H9 (cell line): Measurements from ENCODE around the gene FAM13A. TPM values are rescaled to one million over a fixed set of nuclear protein-coding genes. Genes with fewer than 3 reads are reported as not detected.

Experiments used
- DNase-seq: peaks from one replicate; pipeline ENCODE4 v3.0.0-alpha.2; 2017
- H2AFZ ChIP-seq: one replicate; pipeline ENCODE4 v1.6.1; 2013; ENCODE audit warnings: mild to moderate bottlenecking, low read length, control low read depth, moderate library complexity
- H2AK5ac ChIP-seq: 2 replicates; pipeline ENCODE4 v1.6.1; 2013; ENCODE audit warnings: low read length, control low read depth, mixed read lengths; ENCODE audit not compliant: insufficient read length
- H2BK120ac ChIP-seq: one replicate; pipeline ENCODE4 v1.6.1; 2013; ENCODE audit warnings: low read depth, mild to moderate bottlenecking, low read length, control low read depth, inconsistent platforms; ENCODE audit not compliant: poor library complexity, severe bottlenecking
- H2BK12ac ChIP-seq: 2 replicates; pipeline ENCODE4 v1.6.1; 2013; ENCODE audit warnings: low read length, control low read depth, mixed read lengths, low read depth; ENCODE audit not compliant: insufficient read length
- H2BK15ac ChIP-seq: 2 replicates; pipeline ENCODE4 v1.6.1; 2013; ENCODE audit warnings: low read depth, low read length, control low read depth
- H2BK20ac ChIP-seq: one replicate; pipeline ENCODE4 v1.6.1; 2013; ENCODE audit warnings: low read depth, mild to moderate bottlenecking, low read length, control low read depth, inconsistent platforms; ENCODE audit not compliant: poor library complexity, severe bottlenecking
- H2BK5ac ChIP-seq: 2 replicates; pipeline ENCODE4 v1.6.1; 2013; ENCODE audit warnings: low read length, control low read depth, mixed read lengths; ENCODE audit not compliant: insufficient read length
- H3K14ac ChIP-seq: 2 replicates; pipeline ENCODE4 v1.6.1; 2013; ENCODE audit warnings: low read length, control low read depth; ENCODE audit not compliant: insufficient read depth
- H3K18ac ChIP-seq: 2 replicates; pipeline ENCODE4 v1.6.1; 2013; ENCODE audit warnings: low read depth, mild to moderate bottlenecking, mixed read lengths, low read length, control low read depth; ENCODE audit not compliant: insufficient read length
- H3K23ac ChIP-seq: 2 replicates; pipeline ENCODE4 v1.6.1; 2013; ENCODE audit warnings: low read length, control low read depth, mixed read lengths, low read depth; ENCODE audit not compliant: insufficient read length
- H3K23me2 ChIP-seq: 2 replicates; pipeline ENCODE4 v1.6.1; 2013; ENCODE audit warnings: low read depth, mild to moderate bottlenecking, mixed read lengths, low read length, control low read depth; ENCODE audit not compliant: insufficient read length, poor library complexity, severe bottlenecking
- H3K27ac ChIP-seq: 2 replicates; pipeline ENCODE4 v1.5.1; 2013; ENCODE audit warnings: low read length, control low read depth, mixed read lengths, low read depth; ENCODE audit not compliant: insufficient read length
- H3K27me3 ChIP-seq: 2 replicates; pipeline ENCODE4 v1.6.1; 2013; ENCODE audit warnings: low read length, control low read depth, inconsistent platforms; ENCODE audit not compliant: insufficient read depth
- H3K4ac ChIP-seq: 2 replicates; pipeline ENCODE4 v1.6.1; 2013; ENCODE audit warnings: low read depth, mild to moderate bottlenecking, control low read depth, inconsistent platforms, low read length, moderate library complexity
- H3K4me1 ChIP-seq: 2 replicates; pipeline ENCODE4 v1.6.1; 2013; ENCODE audit warnings: low read length, control low read depth, inconsistent platforms; ENCODE audit not compliant: insufficient read depth
- H3K4me2 ChIP-seq: 2 replicates; pipeline ENCODE4 v1.6.1; 2013; ENCODE audit warnings: low read length, control low read depth, mixed read lengths; ENCODE audit not compliant: insufficient read length, insufficient read depth
- H3K56ac ChIP-seq: 2 replicates; pipeline ENCODE4 v1.6.1; 2013; ENCODE audit warnings: low read depth, mild to moderate bottlenecking, mixed read lengths, low read length, control low read depth; ENCODE audit not compliant: insufficient read length
- H3K79me1 ChIP-seq: 2 replicates; pipeline ENCODE4 v1.6.1; 2013; ENCODE audit warnings: low read depth, mild to moderate bottlenecking, moderate library complexity, low read length, control low read depth, inconsistent platforms; ENCODE audit not compliant: insufficient read depth, poor library complexity, severe bottlenecking
- H3K79me2 ChIP-seq: 2 replicates; pipeline ENCODE4 v1.6.1; 2013; ENCODE audit warnings: low read length, control low read depth, inconsistent platforms; ENCODE audit not compliant: insufficient read depth
- H3K9ac ChIP-seq: 2 replicates; pipeline ENCODE4 v1.6.1; 2013; ENCODE audit warnings: low read length, control low read depth, mixed read lengths; ENCODE audit not compliant: insufficient read length; ENCODE audit errors: extremely low read depth
- H3K9me3 ChIP-seq: one replicate; pipeline ENCODE4 v1.6.1; 2013; ENCODE audit warnings: low read depth, low read length, inconsistent platforms; ENCODE audit not compliant: control insufficient read depth
- H3T11ph ChIP-seq: one replicate; pipeline ENCODE4 v1.6.1; 2013; ENCODE audit warnings: mild to moderate bottlenecking, low read length, control low read depth, inconsistent platforms
- H4K20me1 ChIP-seq: one replicate; pipeline ENCODE4 v1.6.1; 2013; ENCODE audit not compliant: control insufficient read depth, insufficient read length, insufficient read depth
- H4K5ac ChIP-seq: 2 replicates; pipeline ENCODE4 v1.6.1; 2013; ENCODE audit warnings: low read depth, mild to moderate bottlenecking, mixed read lengths, low read length, control low read depth; ENCODE audit not compliant: insufficient read length
- H4K8ac ChIP-seq: replicated peaks from 2 replicates; pipeline ENCODE4 v1.6.1; 2013; ENCODE audit warnings: low read length, control low read depth, mixed read lengths, low read depth; ENCODE audit not compliant: insufficient read length
- H4K91ac ChIP-seq: 2 replicates; pipeline ENCODE4 v1.6.1; 2013; ENCODE audit warnings: low read depth, mild to moderate bottlenecking, moderate library complexity, mixed read lengths, low read length, control low read depth; ENCODE audit not compliant: insufficient read length
- H3K27ac Mint-ChIP-seq, 3 experiments: 2 replicates in 2 of 3; 3 replicates in 1 of 3; pipeline ENCODE4 v1.8.0; 2020 to 2021; ENCODE audit warnings: mixed read lengths in 3 of 3, mild to moderate bottlenecking in 1 of 3, moderate library complexity in 1 of 3
- H3K27me3 Mint-ChIP-seq: 2 replicates; pipeline ENCODE4 v1.8.0; 2021; ENCODE audit warnings: low read depth, mild to moderate bottlenecking, moderate library complexity, mixed read lengths
- H3K36me3 Mint-ChIP-seq, 3 experiments: 2 replicates in 2 of 3; 3 replicates in 1 of 3; pipeline ENCODE4 v1.8.0; 2020 to 2021; ENCODE audit warnings: low read depth in 3 of 3, mixed read lengths in 3 of 3; ENCODE audit not compliant: insufficient read depth in 1 of 3
- H3K4me1 Mint-ChIP-seq, 2 experiments: 2 replicates each; pipeline ENCODE4 v1.8.0; 2020; ENCODE audit warnings: mixed read lengths in 2 of 2
- H3K4me3 Mint-ChIP-seq, 2 experiments: 2 replicates in 1 of 2; 3 replicates in 1 of 2; pipeline ENCODE4 v1.8.0; 2020 to 2021; ENCODE audit warnings: mild to moderate bottlenecking in 2 of 2, mixed read lengths in 2 of 2, moderate library complexity in 1 of 2
- H3K9me3 Mint-ChIP-seq, 2 experiments: 2 replicates in 1 of 2; 3 replicates in 1 of 2; pipeline ENCODE4 v1.8.0; 2020; ENCODE audit warnings: mild to moderate bottlenecking in 2 of 2, mixed read lengths in 2 of 2, moderate library complexity in 1 of 2
- CTCF ChIP-seq: fragments of 200-600 bp; sonication (generic); conservative IDR thresholded peaks from 3 replicates; pipeline ENCODE4 v1.8.0; 2021; ENCODE audit warnings: antibody characterized with exemption, mild to moderate bottlenecking
- WGBS: extraction: QIAGEN DNeasy Blood & Tissue Kit; methylation state at CpG from one replicate; pipeline ENCODE4 v1.1.7; 2013; ENCODE audit warnings: missing lambda C conversion rate, low lambda C conversion rate, mixed read lengths; ENCODE audit not compliant: insufficient read length; ENCODE audit errors: extremely low coverage; 5-methylcytosine and 5-hydroxymethylcytosine counted together
- total RNA-seq: library from RNA; stranded (reverse); gene quantifications from 2 replicates; pipeline ENCODE4 v1.2.1, GENCODE V29; 2021

Gene FAM13A
- total RNA-seq, 1 experiment from 2014 or later: 12.7 TPM

- Histone ChIP-seq H4K8ac (no peak overlapping the region), H3K23me2 (no peaks in the 10 kb centered on the region), H3K79me1 (no peaks in the 10 kb centered on the region), H2AK5ac (no peak overlapping the region), H3K27ac (no peak overlapping the region), H3K9ac (no peak overlapping the region), H2BK5ac (no peak overlapping the region), H3K27me3 (no peaks in the 10 kb centered on the region), H3K18ac (no peak overlapping the region), H2AFZ (no peak overlapping the region), H4K20me1 (no peaks in the 10 kb centered on the region), H4K5ac (no peak overlapping the region), H3K4me1 (no peaks in the 10 kb centered on the region), H2BK20ac (no peak overlapping the region), H2BK12ac (no peak overlapping the region), H2BK120ac (no peak overlapping the region), H3K14ac (no peak overlapping the region), H3K23ac (no peak overlapping the region), H4K91ac (no peak overlapping the region), H3K9me3 (no peaks in the 10 kb centered on the region), H3K56ac (no peak overlapping the region), H3K4me2 (no peak overlapping the region), H2BK15ac (no peak overlapping the region), H3K79me2 (no peaks in the 10 kb centered on the region), H3T11ph (no peak overlapping the region), H3K4ac (no peak overlapping the region)
- Mint-ChIP-seq H3K4me1 (peaks cover 4 to 7% of the 10 kb centered on the region in 2 experiments; a peak in 2 of 4 replicates), H3K4me3 (no peak overlapping the region), H3K9me3 (no peaks in the 10 kb centered on the region), H3K27ac (no peak overlapping the region; a peak in 1 of 7 replicates), H3K36me3 (peaks cover 0 to 4% (median 0%) of the 10 kb centered on the region in 3 experiments; a peak in 1 of 7 replicates), H3K27me3 (peaks cover 8% of the 10 kb centered on the region)
- DNase-seq: no peak
- no peak for TF ChIP-seq CTCF
- WGBS: no CpG with 5 or more reads among the region's 3 CpGs
These were observed 363.2 kb downstream of the FAM13A start for GRCh38 chr4:88693792-88694191.
